ENCODE measurements around the gene RSBN1.
"Not testable (repeated sequence)": the region's sequence is repeated elsewhere in the genome, so short reads cannot be mapped to it uniquely, and the experiment has no call there.

DNA sequence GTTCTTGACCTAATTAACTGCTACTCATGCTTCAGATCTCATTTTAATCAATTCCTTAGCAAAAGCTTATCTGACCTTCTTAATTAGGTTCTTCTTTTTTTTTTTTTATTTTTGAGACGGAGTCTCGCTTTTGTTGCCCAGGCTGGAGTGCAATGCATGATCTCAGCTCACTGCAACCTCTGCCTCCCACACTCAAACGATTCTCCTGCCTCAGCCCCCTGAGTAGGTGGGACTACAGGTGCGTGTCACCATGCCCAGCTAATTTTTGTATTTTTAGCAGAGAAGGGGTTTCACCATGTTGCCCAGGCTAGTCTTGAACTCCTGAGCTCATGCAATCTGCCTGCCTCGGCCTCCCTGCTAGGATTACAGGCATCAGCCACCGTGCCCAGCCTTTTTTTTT, 58.9 kb downstream of the RSBN1 start:
- TF ChIP-seq CTCF (conservative IDR thresholded peaks at IDR 0.05 in 1 of 2, IDR thresholded peaks at IDR 0.05 in 1 of 2; ENCODE audit: extremely low read depth in 1 of 2, insufficient read depth in 1 of 2, low read depth in 1 of 2, low read length in 2 of 2); EZH2 (IDR thresholded peaks at IDR 0.05; ENCODE audit: borderline replicate concordance, low read length): not testable (repeated sequence)
